HG03159 (cell line): ENCODE results near the gene UCMA.
A peak's percentile ranks its signal among the peaks of the same experiment; 100 is the strongest.

Experiments
- ATAC-seq: cut with Tn5 transposase; IDR thresholded peaks from one replicate; pipeline ENCODE4 v1.9.1; 2021; ENCODE audit warnings: mild to moderate bottlenecking, moderate library complexity; ENCODE audit not compliant: unreplicated experiment

UCMA gene

GRCh38 chr10:13189961-13190360, 44.2 kb downstream of the UCMA start:
- ATAC-seq, result no peak

GRCh38 chr10:13188593-13188992, 45.6 kb downstream of the UCMA start:
- ATAC-seq, result no peak

GRCh38 chr10:13187135-13187534, 47.0 kb downstream of the UCMA start:
- ATAC-seq, result no peak

DNA sequence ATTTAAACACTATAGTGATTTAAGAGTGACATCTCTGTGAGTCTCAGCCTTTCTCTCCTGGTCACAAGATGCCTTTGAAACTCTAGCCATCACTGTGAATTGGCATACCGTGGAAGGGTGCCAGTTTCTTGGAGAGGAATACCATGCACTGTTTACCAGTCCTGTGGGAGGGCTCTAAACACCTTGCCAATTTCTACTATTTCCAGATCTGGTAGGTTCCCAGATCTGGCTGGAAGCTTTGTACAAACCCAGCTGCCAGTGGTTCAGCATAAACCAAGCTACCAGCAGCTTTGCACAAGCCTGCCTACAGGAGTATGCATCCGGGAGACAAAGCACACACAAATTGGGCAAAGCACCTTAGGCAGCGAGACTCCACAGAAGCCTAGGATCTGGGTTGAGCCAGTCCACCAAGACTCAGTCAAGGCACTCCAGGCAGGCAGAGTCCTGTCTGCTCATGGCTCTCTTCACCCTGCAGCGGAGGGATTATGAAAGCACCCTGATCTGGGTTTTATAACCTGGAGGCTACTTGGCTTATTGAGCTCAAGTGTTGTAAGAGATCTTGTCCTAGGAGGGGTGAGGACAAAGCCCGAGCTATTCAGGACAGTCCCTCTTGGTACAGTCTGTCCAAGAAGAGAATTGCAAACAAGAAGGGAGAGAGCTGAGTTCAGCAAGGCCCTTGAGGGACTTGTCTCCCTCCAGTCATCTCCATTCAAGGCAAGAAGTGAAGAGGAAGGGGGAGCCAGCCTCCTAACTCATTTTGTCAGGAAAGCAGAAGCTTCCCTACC, 49.3 kb downstream of the UCMA start:
- no peak for ATAC-seq

GRCh38 chr10:13184276-13184675, 49.9 kb downstream of the UCMA start:
- no peak for ATAC-seq

DNA sequence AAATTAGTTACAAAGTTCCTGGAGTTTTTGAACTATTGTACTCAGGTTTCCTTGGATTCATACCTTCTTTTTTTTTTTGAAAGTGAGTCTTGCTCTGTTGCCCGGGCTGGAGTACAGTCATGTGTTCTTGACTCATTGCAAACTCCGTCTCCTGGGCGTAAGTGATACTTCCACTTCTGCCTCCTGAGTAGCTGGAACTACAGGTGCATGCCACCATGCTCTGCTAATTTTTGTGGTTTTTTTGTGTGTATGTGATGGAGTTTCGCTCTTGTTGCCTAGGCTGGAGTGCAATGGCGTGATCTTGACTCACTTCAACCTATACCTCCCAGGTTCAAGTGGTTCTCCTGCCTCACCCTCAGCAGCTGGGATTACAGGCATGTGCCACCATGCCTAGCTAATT, 50.5 kb downstream of the UCMA start:
- peak; percentile 60 for ATAC-seq

- no peak for ATAC-seq
These were observed 51.8 kb downstream of the UCMA start for GRCh38 chr10:13182424-13182823.

DNA sequence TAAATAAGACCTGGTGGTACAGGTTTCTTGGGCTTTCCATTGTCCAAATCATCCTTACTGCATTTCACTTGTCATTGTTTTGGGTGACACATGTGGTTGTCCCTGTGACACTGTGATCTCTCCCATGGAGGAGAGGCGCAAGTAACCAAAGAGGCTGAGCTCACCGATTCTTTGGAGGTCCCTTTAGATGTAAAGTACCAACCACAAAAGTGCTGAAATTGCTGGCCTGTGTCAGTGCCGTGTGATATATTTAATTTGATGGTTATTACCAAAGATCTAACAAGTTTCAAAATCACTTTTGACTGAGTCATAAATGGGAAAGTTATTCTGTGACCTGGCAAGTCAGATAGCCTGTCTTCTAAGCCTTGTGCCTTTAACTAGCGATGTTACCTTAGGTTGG, 53.4 kb downstream of the UCMA start:
- ATAC-seq, result no peak

GRCh38 chr10:13173616-13174015, 60.6 kb downstream of the UCMA start:
- ATAC-seq, result no peak
